Measurements from ENCODE around the gene SERHL2.
"Not testable (repeated sequence)": the region's sequence is repeated elsewhere in the genome, so short reads cannot be mapped to it uniquely, and the experiment has no call there.

- TF ChIP-seq, protein P1, sequence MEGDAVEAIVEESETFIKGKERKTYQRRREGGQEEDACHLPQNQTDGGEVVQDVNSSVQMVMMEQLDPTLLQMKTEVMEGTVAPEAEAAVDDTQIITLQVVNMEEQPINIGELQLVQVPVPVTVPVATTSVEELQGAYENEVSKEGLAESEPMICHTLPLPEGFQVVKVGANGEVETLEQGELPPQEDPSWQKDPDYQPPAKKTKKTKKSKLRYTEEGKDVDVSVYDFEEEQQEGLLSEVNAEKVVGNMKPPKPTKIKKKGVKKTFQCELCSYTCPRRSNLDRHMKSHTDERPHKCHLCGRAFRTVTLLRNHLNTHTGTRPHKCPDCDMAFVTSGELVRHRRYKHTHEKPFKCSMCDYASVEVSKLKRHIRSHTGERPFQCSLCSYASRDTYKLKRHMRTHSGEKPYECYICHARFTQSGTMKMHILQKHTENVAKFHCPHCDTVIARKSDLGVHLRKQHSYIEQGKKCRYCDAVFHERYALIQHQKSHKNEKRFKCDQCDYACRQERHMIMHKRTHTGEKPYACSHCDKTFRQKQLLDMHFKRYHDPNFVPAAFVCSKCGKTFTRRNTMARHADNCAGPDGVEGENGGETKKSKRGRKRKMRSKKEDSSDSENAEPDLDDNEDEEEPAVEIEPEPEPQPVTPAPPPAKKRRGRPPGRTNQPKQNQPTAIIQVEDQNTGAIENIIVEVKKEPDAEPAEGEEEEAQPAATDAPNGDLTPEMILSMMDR (IDR thresholded peaks at IDR 0.05; ENCODE audit: poor library complexity, severe bottlenecking): not testable (repeated sequence)
- TF ChIP-seq SMC3 (conservative IDR thresholded peaks at IDR 0.05; ENCODE audit: poor library complexity); TAF1 (IDR thresholded peaks at IDR 0.05; ENCODE audit: low read depth); EP300 (conservative IDR thresholded peaks at IDR 0.05; ENCODE audit: poor library complexity, severe bottlenecking); POLR2AphosphoS5 (IDR thresholded peaks at IDR 0.05); EZH2 (IDR thresholded peaks at IDR 0.05; ENCODE audit: borderline replicate concordance, insufficient read depth, low read length, poor library complexity, severe bottlenecking); MXI1 (conservative IDR thresholded peaks at IDR 0.05; ENCODE audit: poor library complexity, severe bottlenecking); RAD21 (conservative IDR thresholded peaks at IDR 0.05): not testable (repeated sequence)
- TF ChIP-seq, protein P2, sequence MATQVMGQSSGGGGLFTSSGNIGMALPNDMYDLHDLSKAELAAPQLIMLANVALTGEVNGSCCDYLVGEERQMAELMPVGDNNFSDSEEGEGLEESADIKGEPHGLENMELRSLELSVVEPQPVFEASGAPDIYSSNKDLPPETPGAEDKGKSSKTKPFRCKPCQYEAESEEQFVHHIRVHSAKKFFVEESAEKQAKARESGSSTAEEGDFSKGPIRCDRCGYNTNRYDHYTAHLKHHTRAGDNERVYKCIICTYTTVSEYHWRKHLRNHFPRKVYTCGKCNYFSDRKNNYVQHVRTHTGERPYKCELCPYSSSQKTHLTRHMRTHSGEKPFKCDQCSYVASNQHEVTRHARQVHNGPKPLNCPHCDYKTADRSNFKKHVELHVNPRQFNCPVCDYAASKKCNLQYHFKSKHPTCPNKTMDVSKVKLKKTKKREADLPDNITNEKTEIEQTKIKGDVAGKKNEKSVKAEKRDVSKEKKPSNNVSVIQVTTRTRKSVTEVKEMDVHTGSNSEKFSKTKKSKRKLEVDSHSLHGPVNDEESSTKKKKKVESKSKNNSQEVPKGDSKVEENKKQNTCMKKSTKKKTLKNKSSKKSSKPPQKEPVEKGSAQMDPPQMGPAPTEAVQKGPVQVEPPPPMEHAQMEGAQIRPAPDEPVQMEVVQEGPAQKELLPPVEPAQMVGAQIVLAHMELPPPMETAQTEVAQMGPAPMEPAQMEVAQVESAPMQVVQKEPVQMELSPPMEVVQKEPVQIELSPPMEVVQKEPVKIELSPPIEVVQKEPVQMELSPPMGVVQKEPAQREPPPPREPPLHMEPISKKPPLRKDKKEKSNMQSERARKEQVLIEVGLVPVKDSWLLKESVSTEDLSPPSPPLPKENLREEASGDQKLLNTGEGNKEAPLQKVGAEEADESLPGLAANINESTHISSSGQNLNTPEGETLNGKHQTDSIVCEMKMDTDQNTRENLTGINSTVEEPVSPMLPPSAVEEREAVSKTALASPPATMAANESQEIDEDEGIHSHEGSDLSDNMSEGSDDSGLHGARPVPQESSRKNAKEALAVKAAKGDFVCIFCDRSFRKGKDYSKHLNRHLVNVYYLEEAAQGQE (IDR thresholded peaks at IDR 0.05; ENCODE audit: borderline replicate concordance): not testable (repeated sequence)
These were observed 34.9 kb upstream of the SERHL2 start for GRCh38 chr22:42518638-42519524.
